GM19324 (cell line): ENCODE measurements around the gene BMP8A.
"Not testable (repeated sequence)": the region's sequence is repeated elsewhere in the genome, so short reads cannot be mapped to it uniquely, and the experiment has no call there.

Experiments
- ATAC-seq: cut with Tn5 transposase; IDR thresholded peaks from one replicate; pipeline ENCODE4 v1.9.1; 2021; ENCODE audit warnings: mild to moderate bottlenecking, moderate library complexity; ENCODE audit not compliant: unreplicated experiment, low FRiP score

Gene BMP8A

GRCh38 chr1:39525366-39526165, 34.1 kb downstream of the BMP8A start:
- peak; percentile 91 for ATAC-seq

GRCh38 chr1:39526466-39527189, 35.2 kb downstream of the BMP8A start:
- ATAC-seq, result no peak

GRCh38 chr1:39527190-39527579, 35.7 kb downstream of the BMP8A start:
- not testable (repeated sequence) for ATAC-seq

GRCh38 chr1:39528082-39528481, 36.6 kb downstream of the BMP8A start:
- no peak for ATAC-seq

- ATAC-seq, result no peak
Measured at GRCh38 chr1:39529901-39530535, 38.6 kb downstream of the BMP8A start.

GRCh38 chr1:39531526-39531925, 40.1 kb downstream of the BMP8A start:
- ATAC-seq, result no peak

GRCh38 chr1:39533442-39533841, 42.0 kb downstream of the BMP8A start:
- no peak for ATAC-seq

GRCh38 chr1:39538531-39539251, 47.3 kb downstream of the BMP8A start:
- no peak for ATAC-seq

- ATAC-seq, result no peak
Measured at GRCh38 chr1:39539252-39539790, 47.9 kb downstream of the BMP8A start.

- no peak for ATAC-seq
Measured at GRCh38 chr1:39540504-39541031, 49.1 kb downstream of the BMP8A start.

- ATAC-seq, result no peak
Measured at GRCh38 chr1:39542924-39543323, 51.5 kb downstream of the BMP8A start.

GRCh38 chr1:39544327-39544726, 52.9 kb downstream of the BMP8A start:
- no peak for ATAC-seq

GRCh38 chr1:39545531-39545930, 54.1 kb downstream of the BMP8A start:
- ATAC-seq, result no peak

GRCh38 chr1:39554277-39554676, 62.8 kb downstream of the BMP8A start:
- ATAC-seq, result no peak

GRCh38 chr1:39561279-39561678, 69.8 kb downstream of the BMP8A start:
- no peak for ATAC-seq

- no peak for ATAC-seq
Measured at GRCh38 chr1:39562886-39563285, 71.5 kb downstream of the BMP8A start.

- ATAC-seq, result no peak
Measured at GRCh38 chr1:39563669-39564068, 72.2 kb downstream of the BMP8A start.

- ATAC-seq, result no peak
Measured at GRCh38 chr1:39564340-39564739, 72.9 kb downstream of the BMP8A start.

GRCh38 chr1:39564941-39565340, 73.5 kb downstream of the BMP8A start:
- ATAC-seq, result no peak

GRCh38 chr1:39566441-39567137, 75.2 kb downstream of the BMP8A start:
- no peak for ATAC-seq
